GM23338 (cell line): Measurements from ENCODE around the gene PJA1. TPM values are rescaled to one million over a fixed set of nuclear protein-coding genes. Genes with fewer than 3 reads are reported as not detected.

Experiments
- ATAC-seq: fragments of 200-7000 bp; cut with Tn5 transposase; 3 replicates; pipeline ENCODE4 v1.9.1; 2020
- DNase-seq: peaks from one replicate; pipeline ENCODE4 v3.0.0-alpha.2; 2015; ENCODE audit warnings: low spot score
- H2AFZ ChIP-seq: fragments of 200-600 bp; sonication (generic); 2 replicates; pipeline ENCODE4 v1.8.0; 2016; ENCODE audit warnings: antibody characterized with exemption, mild to moderate bottlenecking, moderate library complexity
- H3F3A ChIP-seq: fragments of 200-600 bp; sonication (generic); replicated peaks from 2 replicates; pipeline ENCODE4 v1.8.0; 2017; ENCODE audit warnings: antibody characterized with exemption, mixed run types, low read depth
- H3K27ac ChIP-seq: fragments of 200-600 bp; sonication (generic); 2 replicates; pipeline ENCODE4 v1.6.1; 2016; ENCODE audit warnings: low read depth
- H3K27me3 ChIP-seq: fragments of 200-600 bp; sonication (generic); 2 replicates; pipeline ENCODE4 v1.8.0; 2016; ENCODE audit warnings: mild to moderate bottlenecking, mixed run types, moderate library complexity; ENCODE audit not compliant: insufficient read depth
- H3K36me3 ChIP-seq: fragments of 200-600 bp; sonication (generic); 2 replicates; pipeline ENCODE4 v1.8.0; 2016; ENCODE audit warnings: mild to moderate bottlenecking; ENCODE audit not compliant: insufficient read depth
- H3K4me1 ChIP-seq: fragments of 200-600 bp; sonication (generic); 2 replicates; pipeline ENCODE4 v1.8.0; 2016; ENCODE audit warnings: mild to moderate bottlenecking, moderate library complexity; ENCODE audit not compliant: insufficient read depth
- H3K4me2 ChIP-seq: fragments of 200-600 bp; sonication (generic); 2 replicates; pipeline ENCODE4 v1.7.1; 2017; ENCODE audit warnings: mixed run types
- H3K4me3 ChIP-seq: fragments of 200-600 bp; sonication (generic); 2 replicates; pipeline ENCODE4 v1.6.1; 2016; ENCODE audit warnings: mixed run types
- H3K79me2 ChIP-seq: fragments of 200-600 bp; sonication (generic); replicated peaks from 2 replicates; pipeline ENCODE4 v1.8.0; 2017; ENCODE audit warnings: mild to moderate bottlenecking; ENCODE audit not compliant: insufficient read depth
- H3K9me2 ChIP-seq: fragments of 200-600 bp; sonication (generic); 2 replicates; pipeline ENCODE4 v1.8.0; 2017; ENCODE audit not compliant: insufficient read depth
- H4K20me1 ChIP-seq: fragments of 200-600 bp; sonication (generic); replicated peaks from 2 replicates; pipeline ENCODE4 v1.8.0; 2017; ENCODE audit warnings: mild to moderate bottlenecking; ENCODE audit not compliant: insufficient read depth
- H3K27ac Mint-ChIP-seq: 2 replicates; pipeline ENCODE4 v1.8.0; 2020; ENCODE audit warnings: inconsistent platforms, mild to moderate bottlenecking, moderate library complexity, mixed read lengths
- H3K27me3 Mint-ChIP-seq: 3 replicates; pipeline ENCODE4 v1.8.0; 2022; ENCODE audit warnings: low read depth, mild to moderate bottlenecking, moderate library complexity, mixed read lengths, inconsistent platforms; ENCODE audit not compliant: insufficient read depth, poor library complexity
- H3K36me3 Mint-ChIP-seq: 3 replicates; pipeline ENCODE4 v1.8.0; 2021; ENCODE audit warnings: low read depth, mild to moderate bottlenecking, inconsistent platforms, moderate library complexity, mixed read lengths
- H3K4me1 Mint-ChIP-seq: 3 replicates; pipeline ENCODE4 v1.8.0; 2020; ENCODE audit warnings: mild to moderate bottlenecking, inconsistent platforms, mixed read lengths
- H3K4me3 Mint-ChIP-seq: 3 replicates; pipeline ENCODE4 v1.8.0; 2021; ENCODE audit warnings: moderate library complexity, mild to moderate bottlenecking, inconsistent platforms, mixed read lengths
- H3K9me3 Mint-ChIP-seq: 3 replicates; pipeline ENCODE4 v1.8.0; 2020; ENCODE audit warnings: moderate library complexity, mild to moderate bottlenecking, inconsistent platforms, mixed read lengths
- CREB1 ChIP-seq: fragments of 250-450 bp; sonication (Bioruptor Pico); IDR thresholded peaks from 2 replicates; pipeline ENCODE4 v1.5.0; 2020; ENCODE audit warnings: low read depth, mild to moderate bottlenecking, moderate library complexity
- CTCF ChIP-seq, 2 experiments: fragments of 200-600 bp in 1 of 2; sonication (generic) in 1 of 2; conservative IDR thresholded peaks; 2 replicates each; pipeline versions ENCODE4 v1.5.1 to v1.6.1; 2016 to 2017; ENCODE audit warnings: antibody characterized with exemption in 2 of 2, low read depth in 2 of 2, mild to moderate bottlenecking in 2 of 2, moderate library complexity in 1 of 2
- ETS1 ChIP-seq: IDR thresholded peaks from 2 replicates; pipeline ENCODE4 v1.6.1; 2016; ENCODE audit warnings: antibody characterized with exemption
- EZH2 ChIP-seq: fragments of 200-600 bp; sonication (generic); IDR thresholded peaks from one replicate; pipeline ENCODE4 v1.8.0; 2017; ENCODE audit warnings: antibody characterized with exemption, mild to moderate bottlenecking, low read depth; ENCODE audit not compliant: unreplicated experiment
- EZH2phosphoT487 ChIP-seq: fragments of 200-600 bp; sonication (generic); IDR thresholded peaks from one replicate; pipeline ENCODE4 v1.8.1; 2018; ENCODE audit warnings: antibody characterized with exemption; ENCODE audit not compliant: unreplicated experiment
- JUNB ChIP-seq: IDR thresholded peaks from one replicate; pipeline ENCODE4 v1.6.1; 2016; ENCODE audit warnings: antibody characterized with exemption; ENCODE audit not compliant: unreplicated experiment
- REST ChIP-seq: IDR thresholded peaks from one replicate; pipeline ENCODE4 v1.6.1; 2018; ENCODE audit warnings: antibody characterized with exemption; ENCODE audit not compliant: unreplicated experiment
- STAT1 ChIP-seq: IDR thresholded peaks from one replicate; pipeline ENCODE4 v1.6.1; 2016; ENCODE audit warnings: antibody characterized with exemption; ENCODE audit not compliant: unreplicated experiment
- ZNF114 ChIP-seq: fragments of 250-450 bp; sonication (Bioruptor Pico); IDR thresholded peaks from 2 replicates; pipeline ENCODE4 v1.5.0; 2020; ENCODE audit warnings: mild to moderate bottlenecking, moderate library complexity
- ZNF331 ChIP-seq: fragments of 250-450 bp; sonication (Bioruptor Pico); IDR thresholded peaks from 2 replicates; pipeline ENCODE4 v1.5.0; 2020; ENCODE audit warnings: low read depth, mild to moderate bottlenecking, moderate library complexity
- polyA plus RNA-seq: library from polyadenylated mRNA; unstranded; fragments of >200 nt; fragmentation: Nextera tagmentation; extraction: Ambion mirVana; gene quantifications from 2 replicates; pipeline ENCODE4 v1.2.1, GENCODE V29; 2016
- total RNA-seq: library from RNA; depleted of rRNA; stranded (reverse); fragments of >200 nt; shearing (Covaris generic); gene quantifications from 2 replicates; pipeline ENCODE4 v1.2.3, GENCODE V29; 2014

The PJA1 gene
- total and polyA plus RNA-seq, 2 experiments from 2014 or later: 25.2 to 31.3 TPM

GRCh38 chrX:69163936-69164741 lies 1.1 kb downstream of the PJA1 start (continued):
- TF ChIP-seq REST: no peak

GRCh38 chrX:69162361-69162865 lies 2.8 kb downstream of the PJA1 start:
- Histone ChIP-seq H2AFZ (no peak overlapping the region), H3K9me2 (no peaks in the 10 kb centered on the region), H3K36me3 (no peaks in the 10 kb centered on the region), H3F3A (no peaks in the 10 kb centered on the region), H3K79me2 (peaks cover 9% of the 10 kb centered on the region), H3K27me3 (no peaks in the 10 kb centered on the region), H3K4me1 (peaks cover 4% of the 10 kb centered on the region; the same call in 1 of the 2 replicates), H3K4me3 (no peak overlapping the region), H4K20me1 (no peaks in the 10 kb centered on the region), H3K27ac (no peak overlapping the region), H3K4me2 (no peak overlapping the region)
- Mint-ChIP-seq H3K4me1 (peaks cover 27% of the 10 kb centered on the region), H3K27me3 (no peaks in the 10 kb centered on the region), H3K27ac (no peak overlapping the region), H3K36me3 (peaks cover 32% of the 10 kb centered on the region), H3K9me3 (no peaks in the 10 kb centered on the region), H3K4me3 (no peak overlapping the region)
- DNase-seq (no peak), ATAC-seq (no peak)
- TF ChIP-seq EZH2: no peak

GRCh38 chrX:69161786-69162349 lies 3.4 kb downstream of the PJA1 start:
- Mint-ChIP-seq H3K27me3 (peaks cover 3% of the 10 kb centered on the region), H3K36me3 (peaks cover 32% of the 10 kb centered on the region), H3K4me3 (no peak overlapping the region), H3K4me1 (peaks cover 27% of the 10 kb centered on the region), H3K27ac (no peak overlapping the region; the same call in 1 of the 2 replicates), H3K9me3 (no peaks in the 10 kb centered on the region)
- Histone ChIP-seq H3K4me2 (no peak overlapping the region), H3K4me1 (peaks cover 4% of the 10 kb centered on the region; the same call in 1 of the 2 replicates), H3K36me3 (no peaks in the 10 kb centered on the region), H3K79me2 (peaks cover 9% of the 10 kb centered on the region), H3F3A (no peaks in the 10 kb centered on the region), H2AFZ (no peak overlapping the region), H3K27ac (no peak overlapping the region), H3K27me3 (no peaks in the 10 kb centered on the region), H3K4me3 (no peak overlapping the region), H3K9me2 (no peaks in the 10 kb centered on the region), H4K20me1 (no peaks in the 10 kb centered on the region)
- DNase-seq: no peak
- ATAC-seq: no peak
- TF ChIP-seq CREB1 (CRISPR knock-in tag) (no peak), ZNF114 (CRISPR knock-in tag) (no peak), JUNB (no peak), ETS1 (no peak), CTCF (conservative IDR thresholded peaks at IDR 0.05; ENCODE audit: low read depth in 2 of 2) (no peak), EZH2phosphoT487 (no peak), EZH2 (no peak), ZNF331 (CRISPR knock-in tag) (no peak), STAT1 (no peak)
